GM19452 (cell line): ENCODE results near the gene RTL3.
A peak's percentile ranks its signal among the peaks of the same experiment; 100 is the strongest.
"Not testable (repeated sequence)": the region's sequence is repeated elsewhere in the genome, so short reads cannot be mapped to it uniquely, and the experiment has no call there.

Source experiments
- ATAC-seq: cut with Tn5 transposase; IDR thresholded peaks from one replicate; pipeline ENCODE4 v1.9.1; 2021; ENCODE audit not compliant: unreplicated experiment

The RTL3 gene, protein sequence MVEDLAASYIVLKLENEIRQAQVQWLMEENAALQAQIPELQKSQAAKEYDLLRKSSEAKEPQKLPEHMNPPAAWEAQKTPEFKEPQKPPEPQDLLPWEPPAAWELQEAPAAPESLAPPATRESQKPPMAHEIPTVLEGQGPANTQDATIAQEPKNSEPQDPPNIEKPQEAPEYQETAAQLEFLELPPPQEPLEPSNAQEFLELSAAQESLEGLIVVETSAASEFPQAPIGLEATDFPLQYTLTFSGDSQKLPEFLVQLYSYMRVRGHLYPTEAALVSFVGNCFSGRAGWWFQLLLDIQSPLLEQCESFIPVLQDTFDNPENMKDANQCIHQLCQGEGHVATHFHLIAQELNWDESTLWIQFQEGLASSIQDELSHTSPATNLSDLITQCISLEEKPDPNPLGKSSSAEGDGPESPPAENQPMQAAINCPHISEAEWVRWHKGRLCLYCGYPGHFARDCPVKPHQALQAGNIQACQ

DNA sequence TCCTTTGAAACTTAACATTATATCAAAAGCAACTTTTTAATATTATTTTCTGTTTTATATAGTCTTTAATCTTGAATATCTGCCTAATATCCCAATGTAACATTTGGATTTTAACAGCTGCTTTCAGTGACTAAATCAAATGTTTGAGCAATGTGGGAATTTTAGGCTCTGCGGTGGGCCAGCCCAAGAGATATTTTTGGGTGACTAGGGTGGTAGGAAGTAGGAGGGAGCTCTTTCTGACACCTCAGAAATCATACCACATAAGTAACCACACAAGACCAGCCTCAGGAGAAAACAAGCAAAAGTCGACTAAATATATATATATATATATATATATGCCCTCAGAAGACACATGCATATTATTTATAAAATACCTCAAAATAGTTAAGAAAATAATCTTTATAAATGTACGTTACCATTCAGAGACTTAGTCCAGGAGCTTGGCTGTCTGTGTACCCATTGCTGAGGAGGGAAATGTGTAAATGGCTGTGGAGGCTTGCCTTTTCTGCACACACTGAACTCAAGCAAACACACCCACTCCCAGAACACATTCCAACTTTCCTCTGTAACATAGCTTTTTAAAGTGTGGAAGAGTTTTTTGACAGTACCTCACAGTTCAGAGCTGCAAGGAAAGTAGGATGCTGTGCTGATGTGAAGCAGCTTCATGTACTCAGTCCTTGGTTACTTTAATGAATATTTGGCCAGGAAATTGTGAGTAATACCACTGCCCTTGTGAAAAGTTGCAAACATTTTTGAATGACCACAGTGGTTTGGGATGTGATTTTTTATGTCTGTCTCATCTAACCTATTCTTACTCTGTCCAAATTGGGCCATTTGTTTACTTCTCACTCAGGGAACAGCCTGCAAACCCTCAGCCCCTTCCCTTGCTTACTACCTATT is at the start of gene RTL3:
TSS of gene RTL3 (minus strand) at position 484 of the 900 bp plus-strand sequence. CDS start 908 bp downstream, outside the sequence.
- no peak for ATAC-seq

DNA sequence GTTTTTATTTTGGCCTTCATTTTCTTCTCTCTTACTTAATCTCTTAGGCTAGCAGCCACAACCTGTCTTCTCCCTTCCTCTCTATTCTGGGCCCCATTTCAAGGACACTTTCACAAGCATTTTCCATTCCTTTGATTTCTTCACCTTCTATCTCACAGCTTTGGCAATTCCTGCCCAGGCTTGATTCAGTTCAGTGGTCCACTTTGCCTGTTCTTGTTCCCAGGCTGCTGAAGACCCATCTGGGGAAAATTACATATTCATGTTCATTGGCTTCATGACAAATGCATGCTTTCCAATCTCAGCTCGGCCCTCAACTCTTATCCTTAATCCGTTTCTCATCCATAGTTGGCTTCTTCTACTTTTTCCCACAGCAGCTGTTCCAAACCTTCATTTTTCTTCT is 49.7 kb upstream of the RTL3 start:
- ATAC-seq, result no peak

DNA sequence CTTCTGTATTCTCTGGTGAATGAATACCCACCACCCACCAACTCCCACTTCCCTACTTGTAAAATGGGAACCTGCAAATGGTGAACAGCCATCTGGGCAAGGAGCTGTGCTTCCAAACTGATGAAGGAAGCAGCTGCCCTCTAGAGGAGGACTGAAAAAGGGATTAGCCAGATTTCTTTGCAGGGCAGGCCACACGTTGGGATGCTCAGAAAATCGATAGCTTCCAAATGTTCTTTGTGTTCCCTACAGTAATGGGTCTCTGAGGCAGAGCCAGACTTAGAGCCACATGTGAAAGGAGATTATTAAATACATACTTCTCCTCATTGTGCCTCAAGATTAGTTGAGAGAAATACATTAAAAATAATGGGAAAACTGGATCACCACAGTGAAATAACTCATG is 49.1 kb upstream of the RTL3 start:
- ATAC-seq, result no peak

DNA sequence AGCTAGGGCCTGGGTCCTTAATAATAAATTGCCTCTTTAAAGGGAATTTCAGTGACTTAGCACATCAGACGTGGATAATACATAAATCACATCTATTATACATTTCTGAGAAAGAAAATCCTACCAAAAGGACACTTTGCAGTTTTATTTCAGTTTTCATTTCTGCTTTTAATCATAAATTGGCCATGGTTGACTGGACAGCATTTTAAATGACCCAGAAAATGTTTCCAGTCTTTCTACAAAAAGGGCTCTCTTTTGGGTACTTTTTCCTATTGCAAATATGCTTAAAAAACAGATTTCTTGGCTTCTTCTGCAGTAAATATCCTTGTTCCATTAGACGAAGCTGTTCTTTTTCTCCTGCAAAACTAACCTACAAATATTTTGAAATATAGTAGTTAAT is 46.9 kb upstream of the RTL3 start:
- no peak for ATAC-seq

DNA sequence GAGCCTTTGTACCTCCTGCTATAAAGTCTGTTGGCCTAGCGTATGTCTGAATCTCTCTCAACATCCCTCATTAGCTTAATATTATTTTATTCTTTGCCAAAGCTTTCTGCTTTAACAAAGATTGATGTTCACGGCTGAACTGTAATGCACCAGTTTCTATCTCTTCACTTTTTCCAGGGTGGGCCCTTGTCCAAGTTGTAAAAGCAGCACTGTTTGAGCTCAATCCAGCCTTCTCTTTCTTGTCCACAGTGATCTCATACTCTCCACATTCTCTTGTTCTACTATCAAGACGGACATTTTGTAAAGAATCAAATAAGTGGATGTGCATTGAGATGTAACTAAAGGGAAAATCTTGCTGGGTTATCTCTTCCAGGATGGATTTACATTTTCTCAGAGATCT is 34.4 kb upstream of the RTL3 start:
- no peak for ATAC-seq

DNA sequence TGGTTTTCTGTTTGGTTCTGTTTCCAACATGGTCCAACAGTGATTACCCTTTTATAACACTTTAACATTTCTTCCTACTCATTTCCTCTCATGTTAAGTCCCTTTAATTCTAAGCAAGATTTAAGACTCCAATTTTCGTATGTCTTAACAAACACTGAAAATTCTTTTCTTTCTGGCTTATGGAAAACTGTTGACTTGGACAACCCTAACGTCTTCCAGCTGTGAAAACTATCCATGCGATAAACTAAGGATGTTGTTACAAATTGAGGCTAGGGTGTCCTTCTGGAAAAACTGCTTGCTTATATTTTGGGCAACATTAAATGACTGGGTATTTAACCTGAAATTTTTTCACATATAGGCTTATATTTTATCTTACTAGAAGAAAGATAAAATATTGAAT is 33.9 kb upstream of the RTL3 start:
- no peak for ATAC-seq

DNA sequence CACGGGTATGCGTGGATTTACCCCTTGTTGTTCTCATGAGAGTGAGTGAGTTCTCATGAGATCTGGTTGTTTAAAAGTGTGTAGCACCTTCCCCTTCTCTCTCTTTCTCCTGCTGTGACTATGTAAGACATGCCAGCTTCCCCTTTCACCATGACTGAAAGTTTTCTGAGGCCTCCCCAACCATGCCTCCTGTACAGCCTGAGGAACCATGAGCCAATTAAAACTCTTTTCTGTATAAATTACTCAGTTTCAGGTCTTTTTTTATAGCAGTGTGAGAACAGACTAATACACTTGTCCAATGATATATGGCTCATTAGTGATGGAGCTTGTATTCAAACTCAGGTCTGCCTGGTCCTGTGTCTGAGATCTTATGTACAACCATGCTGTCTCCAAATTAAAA is 28.5 kb upstream of the RTL3 start:
- ATAC-seq, result peak; percentile 98

DNA sequence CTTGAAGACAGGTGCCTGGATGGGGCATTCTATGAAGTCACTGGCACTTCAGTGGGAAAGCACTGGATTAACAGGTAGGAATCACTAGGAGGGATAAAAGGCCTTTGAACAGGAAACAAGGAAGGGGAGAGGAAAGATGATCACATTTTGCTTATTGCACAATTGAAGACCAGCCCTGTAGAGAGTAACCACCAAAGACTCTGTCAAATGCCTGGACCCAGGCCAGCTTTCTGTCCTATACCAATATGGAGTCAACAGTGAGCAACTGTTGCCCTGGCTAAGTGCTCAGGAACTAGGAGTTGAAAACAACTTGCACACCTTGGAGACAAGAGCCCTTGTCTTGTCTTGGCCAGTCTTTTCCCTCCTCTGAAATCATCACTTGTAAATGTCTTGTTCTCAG is 14.1 kb upstream of the RTL3 start:
- ATAC-seq, result no peak

DNA sequence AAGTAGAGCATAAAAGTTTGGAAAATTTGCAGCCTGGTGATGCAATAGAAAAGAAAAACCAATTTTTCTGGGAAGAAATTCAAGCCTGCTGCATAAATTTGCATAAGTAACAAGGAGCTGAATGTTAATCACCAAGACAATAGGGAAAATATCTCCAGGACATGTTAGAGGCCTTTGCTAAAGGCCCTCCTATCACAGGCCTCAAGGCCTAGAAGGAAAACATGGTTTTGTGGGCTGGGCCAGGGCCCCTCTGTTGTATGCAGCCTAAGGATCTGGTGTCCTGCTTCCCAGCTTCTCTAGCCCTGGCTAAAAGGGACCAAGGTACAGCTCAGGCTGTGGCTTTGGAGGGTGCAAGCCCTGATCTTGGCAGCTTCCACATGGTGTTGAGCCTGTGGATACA is 6.2 kb upstream of the RTL3 start:
- ATAC-seq, result no peak

DNA sequence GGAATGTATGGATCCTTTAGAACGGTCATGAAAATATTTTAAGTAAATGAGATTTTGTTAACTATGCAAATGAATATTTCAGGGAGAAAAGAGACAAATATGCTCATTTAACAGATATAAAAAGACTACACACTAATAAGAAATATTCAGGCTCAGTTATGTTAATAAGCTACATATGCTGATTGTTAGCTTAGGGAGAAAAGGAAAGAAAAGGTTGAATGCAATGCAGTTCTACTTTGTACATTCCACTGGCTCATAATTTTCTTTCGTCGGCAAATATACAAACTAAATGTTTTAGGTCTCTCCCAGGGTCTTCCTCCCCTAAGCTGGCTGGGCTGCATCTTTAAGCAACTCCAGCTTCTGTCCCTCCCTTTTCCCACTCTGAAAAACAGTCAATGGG is 2.7 kb upstream of the RTL3 start:
- ATAC-seq, result no peak

DNA sequence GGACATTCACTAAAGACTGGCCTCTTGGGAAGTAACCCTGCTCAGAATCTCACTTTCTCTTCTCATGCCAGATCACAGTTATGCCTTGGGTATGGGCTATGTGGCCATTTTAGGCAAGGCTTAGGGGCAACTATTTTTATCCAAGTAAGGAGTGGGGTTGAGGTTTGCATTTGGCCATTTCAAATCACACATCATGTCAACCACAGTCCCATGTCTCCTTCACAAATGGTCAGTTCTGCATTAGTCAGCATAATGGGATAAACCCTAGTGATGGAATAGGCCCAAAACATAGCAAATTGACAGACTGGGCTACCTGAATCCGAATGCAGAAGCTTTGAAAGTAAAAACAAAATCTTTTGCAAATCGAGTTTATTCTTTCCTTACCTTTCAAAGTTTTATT is 827 bp upstream of the RTL3 start:
- no peak for ATAC-seq

DNA sequence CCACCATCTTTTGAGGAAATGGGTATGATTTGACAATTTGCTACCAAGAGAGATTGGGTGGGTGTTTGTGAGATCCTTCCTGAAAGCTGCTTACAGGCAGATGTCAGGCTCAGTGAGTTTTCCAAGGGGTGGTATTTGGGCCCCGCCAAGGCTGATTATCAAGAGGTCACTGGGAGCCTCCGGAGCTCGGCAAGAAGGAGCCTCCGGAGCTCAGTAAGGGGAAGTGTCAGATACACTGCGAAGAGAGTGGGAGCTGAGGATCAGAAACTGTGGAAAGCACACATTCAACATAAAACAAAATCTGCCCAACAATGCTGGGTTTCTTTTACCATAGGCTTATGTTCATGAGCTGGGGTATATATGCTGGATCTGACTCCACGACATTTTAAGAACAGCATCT is 714 bp downstream of the RTL3 start:
- no peak for ATAC-seq

DNA sequence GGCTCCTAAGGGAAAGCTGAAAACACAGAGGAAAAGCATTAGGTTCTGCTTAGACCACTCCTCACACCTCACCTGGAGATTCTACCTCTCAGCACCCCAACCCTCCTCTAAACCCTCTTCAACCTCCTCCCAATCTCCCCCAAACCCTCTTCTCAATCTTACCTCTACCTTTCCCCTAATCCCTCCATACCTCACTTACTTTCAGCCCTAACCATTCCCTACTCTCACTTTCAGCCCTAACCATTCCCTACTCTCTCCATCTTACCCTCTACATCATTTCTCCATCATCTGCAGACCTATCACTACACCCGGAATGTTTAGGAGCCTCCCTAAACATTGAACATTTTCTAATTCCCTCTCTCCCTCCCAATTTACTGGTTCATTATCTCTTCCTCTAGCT is 3.5 kb downstream of the RTL3 start:
- no peak for ATAC-seq

DNA sequence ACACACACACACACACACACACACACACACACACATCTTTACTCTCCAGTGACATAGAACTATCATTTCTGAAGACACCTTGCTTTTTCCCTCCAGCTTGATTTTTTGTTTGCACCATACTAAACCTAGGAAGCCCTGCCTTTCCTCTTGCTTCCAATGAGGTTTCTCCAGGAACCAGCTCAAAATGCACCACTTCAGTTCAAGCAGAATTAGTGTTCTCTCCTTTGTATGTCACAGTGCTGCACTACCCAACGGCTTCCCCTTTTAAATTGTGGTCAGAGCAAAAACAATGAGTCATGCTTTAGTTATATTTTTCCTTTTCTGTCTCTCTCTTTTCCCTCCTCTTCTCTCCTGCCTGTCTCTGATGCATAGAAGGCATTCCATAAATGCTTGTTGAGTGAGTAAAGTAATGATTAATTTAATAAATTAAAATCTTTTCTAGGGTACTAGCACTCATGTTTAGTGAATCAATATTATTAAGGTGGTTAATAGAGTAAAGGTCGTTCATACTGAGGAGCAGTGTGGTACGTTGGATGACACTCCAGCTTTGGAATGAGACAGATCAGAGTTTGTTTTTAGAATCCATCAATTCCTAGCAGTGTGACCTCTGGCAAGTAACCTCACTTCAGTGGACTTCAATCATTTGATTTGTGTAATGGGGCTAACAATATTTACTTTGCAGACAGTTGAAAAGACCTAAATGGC is 5.9 kb downstream of the RTL3 start:
- ATAC-seq, result no peak

DNA sequence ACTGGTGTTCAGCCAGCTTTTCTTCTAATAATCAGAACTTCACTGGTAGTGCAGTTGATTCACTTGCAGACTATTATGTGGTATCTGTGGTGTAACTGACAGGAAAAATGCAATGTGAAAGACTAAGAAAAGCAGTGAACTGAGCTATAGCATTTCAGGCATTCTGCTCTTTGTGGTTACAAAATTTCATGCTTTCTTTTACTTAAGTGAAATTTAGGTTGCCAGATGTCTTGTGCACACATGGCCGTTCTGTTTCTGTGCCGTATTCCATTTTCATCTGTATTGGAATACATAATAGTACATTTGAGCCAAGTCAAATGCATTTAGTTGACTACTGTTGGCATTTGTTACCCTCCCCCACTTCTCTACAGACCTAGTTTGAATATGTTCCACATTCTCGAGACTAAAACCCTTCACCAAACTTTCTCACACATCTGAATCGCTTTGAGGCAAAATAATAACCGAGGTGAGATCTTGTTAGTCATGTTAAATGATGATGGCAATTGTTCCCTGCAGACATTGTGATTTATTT is 8.2 kb downstream of the RTL3 start:
- peak; percentile 87 for ATAC-seq

DNA sequence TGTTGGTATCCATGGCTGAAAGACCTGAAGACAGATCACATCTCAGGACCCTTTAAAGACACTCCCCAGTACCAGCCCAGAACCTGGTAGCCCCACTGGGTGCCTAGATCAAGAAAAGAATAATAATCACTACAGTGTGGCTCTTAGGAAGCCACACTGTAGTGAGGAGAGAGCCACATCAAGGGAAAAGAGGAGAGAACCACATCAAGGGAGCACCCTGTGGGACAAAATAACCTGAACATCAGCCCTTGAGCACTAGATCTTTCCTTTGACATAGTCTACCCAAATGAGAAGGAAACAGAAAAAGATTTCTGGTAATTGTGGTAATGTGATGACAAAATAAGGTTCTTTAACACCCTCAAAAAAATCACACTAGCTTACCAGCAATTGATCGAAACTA is 15.3 kb downstream of the RTL3 start:
- ATAC-seq, result no peak

DNA sequence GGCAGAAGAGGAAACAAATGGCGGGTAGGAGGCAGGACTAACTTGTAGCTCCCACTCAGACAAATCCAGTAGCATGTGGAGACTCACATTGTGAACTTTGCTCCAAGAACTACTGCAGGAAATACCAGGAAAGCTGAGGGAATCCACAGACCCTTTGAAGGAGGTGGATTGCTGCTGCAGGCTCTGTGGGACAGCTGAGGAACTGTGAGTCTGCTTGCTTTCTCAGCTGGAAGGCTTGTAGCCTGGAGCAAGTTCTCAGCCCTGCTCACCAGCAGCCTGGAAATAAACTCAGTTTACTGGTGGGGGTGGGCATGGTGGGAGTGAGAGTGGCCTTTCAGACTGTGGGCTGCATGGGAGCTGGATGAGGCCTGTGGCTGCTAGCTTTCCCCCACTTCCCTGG is 16.0 kb downstream of the RTL3 start:
- no peak for ATAC-seq

DNA sequence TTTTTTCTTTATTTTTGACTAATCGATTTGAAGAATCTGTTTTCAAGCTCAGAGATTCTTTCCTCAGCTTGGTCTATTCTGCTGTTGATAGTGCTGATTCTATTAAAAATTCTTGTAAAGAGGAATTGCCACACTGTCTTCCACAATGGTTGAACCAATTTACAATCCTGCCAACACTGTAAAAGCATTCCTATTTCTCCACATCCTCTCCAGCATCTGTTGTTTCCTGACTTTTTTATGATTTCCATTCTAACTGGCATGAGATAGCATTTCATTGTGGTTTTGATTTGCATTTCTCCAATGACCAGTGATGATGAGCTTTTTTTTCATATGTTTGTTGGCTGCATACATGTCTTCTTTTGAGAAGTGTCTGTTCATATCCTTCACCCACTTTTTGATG is 23.0 kb downstream of the RTL3 start:
- ATAC-seq, result not testable (repeated sequence)

DNA sequence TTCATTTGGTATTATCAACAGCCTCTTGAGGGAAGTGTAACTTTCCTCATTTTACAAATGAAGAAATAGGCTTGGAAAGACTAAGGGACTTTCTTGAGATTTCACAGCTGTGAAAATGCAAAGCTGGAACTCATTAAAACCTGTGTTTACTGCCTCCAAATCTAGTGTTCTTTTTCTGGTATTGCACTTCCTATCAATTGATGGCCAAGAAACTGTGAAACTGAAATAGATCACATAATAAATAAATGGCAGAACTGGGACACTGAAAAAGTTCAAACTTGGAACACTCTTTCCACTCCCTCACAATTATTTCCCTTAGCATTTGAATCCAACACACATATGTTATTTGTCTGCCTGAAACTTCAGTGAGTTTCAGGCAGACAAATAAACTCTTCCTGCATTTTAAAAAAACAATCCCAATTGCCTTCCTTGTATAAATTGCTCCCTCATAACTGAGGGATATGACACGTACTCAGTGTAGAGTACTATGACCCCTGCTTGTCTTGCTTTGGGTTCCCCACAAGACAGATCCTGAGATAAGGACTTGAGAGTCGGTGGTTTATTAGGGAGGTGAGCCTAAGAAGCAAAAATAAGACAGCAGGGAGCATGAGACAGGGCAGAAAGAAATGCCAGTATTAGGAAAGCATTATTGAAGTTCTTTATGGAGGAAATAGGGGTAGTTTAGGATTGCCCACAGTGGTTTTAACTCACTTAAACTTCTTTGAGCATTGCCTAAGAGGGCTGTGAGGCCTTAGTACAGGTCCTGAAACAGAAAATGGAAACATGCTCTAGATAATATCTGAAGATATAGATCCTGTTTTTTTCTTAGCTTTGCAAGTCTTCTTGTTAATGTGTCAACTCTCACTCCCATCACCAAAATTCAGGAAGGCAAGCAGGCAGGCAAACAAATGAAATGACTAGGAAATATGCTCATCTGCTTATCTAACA is 33.9 kb downstream of the RTL3 start:
- no peak for ATAC-seq

DNA sequence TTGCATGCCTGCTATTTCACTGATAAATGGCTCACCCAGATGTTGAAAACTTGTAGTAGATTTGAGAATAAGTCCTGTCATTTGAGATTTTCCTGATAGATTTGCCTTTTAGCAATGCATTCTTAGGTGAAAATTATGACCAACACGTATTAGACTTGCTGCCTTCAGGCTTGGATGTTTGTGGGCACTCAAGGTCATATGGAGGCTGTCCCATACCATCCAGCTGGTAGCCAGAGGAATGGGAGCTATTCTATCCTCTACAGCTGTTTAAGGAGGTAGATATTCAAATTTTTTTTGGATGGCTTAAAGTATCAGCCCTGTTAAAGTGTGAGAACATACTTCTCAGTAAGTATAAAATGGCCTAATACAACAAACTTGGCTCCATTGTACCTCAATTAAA is 34.7 kb downstream of the RTL3 start:
- no peak for ATAC-seq
